Heart right ventricle (tissue), 16 donors: ENCODE measurements around the gene SMIM23. TPM values are rescaled to one million over a fixed set of nuclear protein-coding genes. Genes with fewer than 3 reads are reported as not detected.

ENCODE experiments used
- ATAC-seq, 8 donors: fragments of 200-7000 bp; cut with Tn5 transposase; one replicate each; pipeline ENCODE4 v1.9.1; 2020; ENCODE audit warnings: mild to moderate bottlenecking in 8 of 8, moderate library complexity in 8 of 8, moderate number of reproducible peaks in 1 of 8
- DNase-seq, 2 donors: peaks; one replicate each; pipeline ENCODE4 v3.0.0-alpha.2; 2020
- H3K27ac ChIP-seq, 10 donors: fragments of 200-600 bp; sonication (generic) in 2 of 10; one replicate each; pipeline versions ENCODE4 v1.5.0 to v1.8.0; 2020 to 2022; ENCODE audit warnings: mild to moderate bottlenecking in 3 of 10
- H3K27me3 ChIP-seq, 7 donors: fragments of 200-600 bp; one replicate each; pipeline ENCODE4 v1.8.0; 2021 to 2022; ENCODE audit warnings: mild to moderate bottlenecking in 2 of 7
- H3K36me3 ChIP-seq, 9 donors: fragments of 200-600 bp; sonication (generic) in 1 of 9; one replicate each; pipeline versions ENCODE4 v1.5.0 to v1.8.0; 2020 to 2022; ENCODE audit warnings: mild to moderate bottlenecking in 2 of 9
- H3K4me1 ChIP-seq, 9 donors: fragments of 200-600 bp; sonication (generic) in 1 of 9; one replicate each; pipeline versions ENCODE4 v1.5.0 to v1.8.0; 2020 to 2022; ENCODE audit warnings: mild to moderate bottlenecking in 4 of 9
- H3K4me3 ChIP-seq, 10 donors: fragments of 200-600 bp; sonication (generic) in 2 of 10; one replicate each; pipeline versions ENCODE4 v1.5.0 to v1.8.0; 2020 to 2022; ENCODE audit warnings: mild to moderate bottlenecking in 7 of 10, moderate library complexity in 2 of 10
- H3K9me3 ChIP-seq, 11 donors: fragments of 200-600 bp in 10 of 11; sonication (generic) in 2 of 11; one replicate each; pipeline versions ENCODE4 v1.5.0 to v1.8.0; 2013 to 2022; ENCODE audit warnings: mild to moderate bottlenecking in 2 of 11, control low read depth in 1 of 11, moderate library complexity in 1 of 11
- WGBS, 2 donors: extraction: QIAGEN DNeasy Blood & Tissue Kit; methylation state at CpG; one replicate each; pipeline ENCODE4 v1.1.7; 2013; ENCODE audit warnings: inconsistent platforms in 1 of 2; 5-methylcytosine and 5-hydroxymethylcytosine counted together
- intact Hi-C, 10 donors: fragments of 100-400 bp; cut with DNase I; formaldehyde crosslinking; loops; one replicate each; pipeline versions ENCODE4 v1.11.1 to v1.14.2; 2022
- polyA plus RNA-seq, 2 donors: library from polyadenylated mRNA; stranded (reverse); fragments of 200-250 nt; gene quantifications; one replicate each; pipeline ENCODE4 v1.2.3, GENCODE V29; 2013
- total RNA-seq, 10 donors: library from RNA; stranded (reverse); fragmentation: NEBNext Ultra II Directional in 3 of 10; extraction: Animal tissue kit (Norgen Biotek cat#: 25700) in 3 of 10; gene quantifications; one replicate each; pipeline versions ENCODE4 v1.2.1 to v1.2.4, GENCODE V29; 2021 to 2023
- TF ChIP-seq, protein P1 (sequence below), 9 donors: fragments of 200-600 bp; sonication (generic) in 2 of 9; IDR thresholded peaks; one replicate each; pipeline versions ENCODE4 v1.5.0 to v1.8.0; 2021 to 2022; ENCODE audit warnings: antibody characterized with exemption in 9 of 9, mild to moderate bottlenecking in 5 of 9, moderate library complexity in 1 of 9
- donor health status: Arrhythmogenic right ventricular cardiomyopathy.
- donor health status: ischemic (EF 13 %, LVEDD 7.1; RV severe dilation, severe dysfunction).
- donor health status: healthy with polysubstance abuse.
- donor health status: DM: no; HTN: yes; CAD: no.
- donor health status: DM: no; HTN: no; CAD: no.
- donor health status: ischemic (EF 25% LVEDD 6.9; RV normal size, moderate dysfunction).
- donor health status: ischemic (EF 25% LVEDD 5.7; RV mildly dilated, moderate dysfunction).
- donor health status: healthy.
- donor health status: DM: yes; HTN: yes; CAD: no.
- donor health status: Ischemic cardiomyopathy.
- donor health status: ischemic (EF 35%, LVEDD 5.7; RV mildly dilated, moderate dysfunction).
- donor health status: nonischemic (EF 11% LVEDD 7.7; RV severe dilation, severe dysfunction).
- donor health status: DM: yes; HTN: yes; CAD: no.
- donor health status: PGD.
- donor health status: ischemic (EF 29% LVEDD 5.4; RV normal size, mild dysfunction).
- donor health status: nonischemic (EF 23%, LVEDD 6.1; RV moderate dilation, normal function).

SMIM23 gene
- total and polyA plus RNA-seq, 12 donors = not detected

DNA sequence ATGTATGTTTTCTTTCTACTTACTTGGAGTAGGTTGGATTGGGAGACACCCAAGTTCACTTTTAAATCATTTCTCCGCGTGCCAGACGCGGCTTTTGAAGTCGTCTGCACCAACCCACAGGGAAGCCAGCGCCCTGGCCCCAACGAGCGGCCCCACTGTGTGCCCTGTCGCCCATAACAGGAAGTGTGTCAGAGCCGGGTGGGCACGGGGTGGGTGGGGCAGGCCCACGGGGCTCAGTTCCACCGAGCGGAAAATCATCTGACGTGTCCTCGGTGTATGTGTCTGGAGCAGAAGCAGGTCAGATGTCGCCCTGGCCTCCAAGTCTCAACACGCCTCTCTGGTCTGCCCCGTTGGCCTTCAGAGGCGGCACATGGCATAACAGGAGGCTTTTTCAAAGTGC lies 22.7 kb upstream of the SMIM23 start:
- intact Hi-C loops = no loop called here
- no peak overlapping the region for H3K4me3 ChIP-seq
- no peak overlapping the region for H3K27ac ChIP-seq
- peaks cover 0 to 30% (median 10%) of the 10 kb centered on the region in 11 donors for H3K9me3 ChIP-seq
- TF ChIP-seq, protein P1, sequence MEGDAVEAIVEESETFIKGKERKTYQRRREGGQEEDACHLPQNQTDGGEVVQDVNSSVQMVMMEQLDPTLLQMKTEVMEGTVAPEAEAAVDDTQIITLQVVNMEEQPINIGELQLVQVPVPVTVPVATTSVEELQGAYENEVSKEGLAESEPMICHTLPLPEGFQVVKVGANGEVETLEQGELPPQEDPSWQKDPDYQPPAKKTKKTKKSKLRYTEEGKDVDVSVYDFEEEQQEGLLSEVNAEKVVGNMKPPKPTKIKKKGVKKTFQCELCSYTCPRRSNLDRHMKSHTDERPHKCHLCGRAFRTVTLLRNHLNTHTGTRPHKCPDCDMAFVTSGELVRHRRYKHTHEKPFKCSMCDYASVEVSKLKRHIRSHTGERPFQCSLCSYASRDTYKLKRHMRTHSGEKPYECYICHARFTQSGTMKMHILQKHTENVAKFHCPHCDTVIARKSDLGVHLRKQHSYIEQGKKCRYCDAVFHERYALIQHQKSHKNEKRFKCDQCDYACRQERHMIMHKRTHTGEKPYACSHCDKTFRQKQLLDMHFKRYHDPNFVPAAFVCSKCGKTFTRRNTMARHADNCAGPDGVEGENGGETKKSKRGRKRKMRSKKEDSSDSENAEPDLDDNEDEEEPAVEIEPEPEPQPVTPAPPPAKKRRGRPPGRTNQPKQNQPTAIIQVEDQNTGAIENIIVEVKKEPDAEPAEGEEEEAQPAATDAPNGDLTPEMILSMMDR (IDR thresholded peaks at IDR 0.05) = no peak
- 88 to 89% methylated on average over 20 of the region's 20 CpGs for WGBS, 2 donors
- peaks cover 0 to 2% (median 0%) of the 10 kb centered on the region in 7 donors for H3K27me3 ChIP-seq
- H3K36me3 ChIP-seq = no peaks in the 10 kb centered on the region
- H3K4me1 ChIP-seq = no peaks in the 10 kb centered on the region
- DNase-seq = no peak
- ATAC-seq = no peak

DNA sequence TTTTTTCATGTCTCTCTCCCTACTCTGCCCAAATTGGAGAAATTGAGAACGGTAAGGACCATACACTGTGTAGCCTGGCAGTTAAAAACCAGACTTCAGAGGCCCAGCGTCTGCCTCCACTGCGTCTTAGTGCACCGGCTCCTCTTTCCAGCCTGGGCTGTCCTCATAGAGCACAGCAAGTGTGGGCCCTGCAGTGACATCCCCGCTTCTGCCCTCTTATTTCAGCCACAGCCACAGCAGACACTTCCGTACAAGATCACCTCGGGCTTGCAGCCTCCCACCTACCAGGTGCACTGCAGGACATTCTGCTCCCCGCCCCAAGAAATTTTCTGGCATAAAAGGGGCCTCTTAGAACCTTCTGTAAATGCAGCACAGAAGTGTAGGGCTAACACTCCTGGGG lies 21.4 kb upstream of the SMIM23 start:
- Histone ChIP-seq H3K4me3 (no peak overlapping the region), H3K27ac (no peak overlapping the region)
- intact Hi-C loops = no loop called here

DNA sequence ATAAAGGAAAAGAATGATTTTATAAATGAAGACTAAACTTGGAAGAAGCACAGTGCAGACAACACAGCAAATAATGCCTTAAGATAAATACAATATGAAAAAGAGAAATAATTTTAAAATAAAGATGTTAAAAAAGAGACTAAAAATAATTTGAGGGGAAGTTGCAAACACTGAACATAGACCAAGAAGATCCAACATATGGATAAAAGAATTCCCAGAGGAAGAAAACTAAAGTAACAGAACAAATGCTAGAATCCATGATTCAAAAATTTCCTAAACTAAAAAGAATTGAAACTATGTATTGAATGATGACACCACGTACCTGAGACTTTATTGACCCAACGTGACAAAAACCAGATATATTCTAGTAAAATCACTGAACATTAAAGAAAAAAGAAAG lies 18.7 kb upstream of the SMIM23 start:
- Histone ChIP-seq H3K27ac (no peak overlapping the region), H3K4me3 (no peak overlapping the region), H3K4me1 (no peaks in the 10 kb centered on the region), H3K27me3 (peaks cover 0 to 2% (median 0%) of the 10 kb centered on the region in 7 donors), H3K36me3 (no peaks in the 10 kb centered on the region), H3K9me3 (peaks cover 0 to 17% (median 7%) of the 10 kb centered on the region in 11 donors)
- ATAC-seq (no peak), DNase-seq (no peak)
- WGBS, 2 donors = 88 to 90% methylated on average over 2 of the region's 2 CpGs
- intact Hi-C loops = no loop called here
- TF ChIP-seq, protein P1 (IDR thresholded peaks at IDR 0.05) = no peak

More for the DNA sequence above, 21.4 kb upstream of the SMIM23 start:
- Histone ChIP-seq H3K36me3 (no peaks in the 10 kb centered on the region), H3K9me3 (peaks cover 0 to 32% (median 10%) of the 10 kb centered on the region in 11 donors), H3K27me3 (peaks cover 0 to 2% (median 0%) of the 10 kb centered on the region in 7 donors), H3K4me1 (no peaks in the 10 kb centered on the region)
- 90 to 91% methylated on average over 8 of the region's 8 CpGs for WGBS, 2 donors
- ATAC-seq (no peak), DNase-seq (no peak)
- TF ChIP-seq, protein P1 (IDR thresholded peaks at IDR 0.05) = no peak

DNA sequence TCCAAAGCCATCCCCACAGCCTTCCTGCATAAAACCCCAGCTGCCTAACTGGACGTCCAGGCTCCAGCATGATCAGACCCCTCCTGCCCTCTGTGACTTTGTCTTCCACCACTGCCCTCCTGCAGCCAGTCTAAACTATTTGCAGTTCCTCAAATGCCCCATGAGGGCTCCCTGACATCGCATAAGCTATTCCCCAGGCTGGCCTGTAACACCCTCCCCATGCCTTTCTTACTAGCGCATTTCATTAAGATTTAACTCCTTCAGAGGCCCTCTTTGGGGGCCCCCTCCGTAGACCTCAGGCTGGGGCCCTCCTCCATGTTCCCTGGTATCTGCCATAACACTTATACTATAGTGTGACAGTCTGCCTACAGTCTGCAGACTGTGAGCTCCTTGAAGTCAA lies 15.5 kb upstream of the SMIM23 start:
- ATAC-seq (no peak), DNase-seq (no peak)
- TF ChIP-seq, protein P1 (IDR thresholded peaks at IDR 0.05) = peak in 2 of 9 donors; percentile 7 to 17
- Histone ChIP-seq H3K4me3 (no peak overlapping the region), H3K27me3 (no peaks in the 10 kb centered on the region), H3K36me3 (no peaks in the 10 kb centered on the region), H3K4me1 (no peaks in the 10 kb centered on the region), H3K9me3 (peaks cover 0 to 17% (median 7%) of the 10 kb centered on the region in 11 donors), H3K27ac (no peak overlapping the region)
- intact Hi-C loops = no loop called here
- 40 to 43% methylated on average over 4 of the region's 4 CpGs for WGBS, 2 donors
